Stimulated activated CD4-positive, alpha-beta T cell treated with anti-CD3 and anti-CD28 coated beads, Interleukin-4, amount 100 ng/mL, for 1 hour (primary cell): ENCODE results near the gene MYL1.

Source experiments
- DNase-seq: peaks from one replicate; pipeline ENCODE4 v3.0.0-alpha.2; 2020

The MYL1 gene

DNA sequence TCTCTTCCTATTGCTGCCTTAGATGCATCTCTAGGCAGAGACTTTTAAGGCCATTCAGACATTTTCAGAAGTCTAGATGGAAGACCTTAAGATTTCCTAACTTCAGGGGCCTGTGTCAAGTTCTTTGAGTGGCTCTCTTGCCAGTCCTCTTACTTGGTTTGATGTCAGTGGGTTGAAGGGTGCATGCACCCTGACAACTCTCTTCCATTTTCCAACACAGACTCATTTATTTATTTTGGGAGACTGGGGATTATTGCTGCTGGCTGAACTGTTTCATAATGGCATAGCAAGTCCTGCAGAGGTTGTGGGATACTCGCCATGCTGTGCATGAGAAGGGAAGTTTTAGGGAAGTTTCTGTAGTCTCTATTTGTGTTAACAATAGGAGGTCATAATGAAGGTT, 50.7 kb downstream of the MYL1 start:
- no peak for DNase-seq

GRCh38 chr2:210263841-210264240, 51.1 kb downstream of the MYL1 start:
- DNase-seq, result no peak

GRCh38 chr2:210262036-210262435, 52.9 kb downstream of the MYL1 start:
- DNase-seq, result no peak

DNA sequence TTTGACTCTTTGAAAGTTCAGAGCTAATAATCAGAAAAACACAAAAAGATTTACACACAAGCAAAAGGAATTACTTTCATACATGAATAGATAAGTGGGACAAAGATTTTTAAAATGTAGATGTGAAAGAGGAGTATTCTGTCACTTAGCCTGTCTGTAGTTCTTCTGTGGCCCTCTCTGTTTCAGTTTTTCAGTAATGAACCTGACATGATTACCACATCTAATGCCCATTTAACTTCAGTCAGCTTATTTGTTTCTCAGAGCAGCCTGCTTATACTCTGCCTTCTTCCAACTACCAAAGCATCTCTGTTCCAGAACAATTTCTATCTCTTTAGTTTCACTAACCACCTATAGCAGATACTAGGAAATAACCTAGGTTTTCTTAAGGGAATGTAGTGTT, 55.3 kb downstream of the MYL1 start:
- no peak for DNase-seq

DNA sequence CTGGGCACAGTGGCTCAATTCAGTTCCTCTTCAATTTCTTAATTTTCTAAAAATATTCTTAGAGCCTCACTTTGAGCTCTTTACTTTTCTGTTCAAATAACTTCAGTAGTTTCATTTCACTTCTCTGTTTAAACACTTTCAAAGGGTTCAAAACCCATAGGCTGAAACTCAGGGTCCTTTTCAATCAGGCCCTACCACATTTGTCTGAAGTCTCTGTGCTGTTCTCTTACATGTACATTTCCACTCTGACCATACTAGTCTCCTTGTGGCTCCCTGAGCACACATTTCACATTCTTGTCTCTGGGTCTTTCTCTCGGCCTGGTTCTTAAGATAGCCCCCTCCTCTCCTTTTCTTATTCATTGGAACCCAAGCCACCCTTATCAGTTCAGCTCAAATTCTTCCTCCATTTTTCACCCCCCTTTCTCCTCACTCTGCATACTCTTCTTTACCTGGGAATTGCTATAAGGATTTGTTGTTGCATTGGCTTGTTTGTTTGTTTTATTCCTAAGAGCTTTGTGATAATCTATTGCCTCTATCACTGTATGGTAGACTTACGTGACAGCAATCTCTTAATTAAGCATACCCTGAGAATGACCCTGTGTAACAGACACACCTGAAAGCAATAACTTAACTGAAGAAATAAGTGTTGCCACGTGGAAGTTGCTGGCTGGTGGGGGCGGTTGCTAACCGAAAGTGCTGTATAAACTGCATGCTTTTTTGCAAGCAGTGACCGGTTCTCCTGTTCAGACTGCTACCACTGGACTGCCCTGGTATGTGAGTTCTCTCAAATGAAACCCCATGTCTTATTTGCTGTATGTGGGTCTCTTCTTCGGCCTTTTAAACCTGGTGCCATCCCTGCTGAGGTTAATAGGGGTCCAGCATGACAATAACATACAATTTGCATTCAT, 62.0 kb downstream of the MYL1 start:
- DNase-seq, result no peak

DNA sequence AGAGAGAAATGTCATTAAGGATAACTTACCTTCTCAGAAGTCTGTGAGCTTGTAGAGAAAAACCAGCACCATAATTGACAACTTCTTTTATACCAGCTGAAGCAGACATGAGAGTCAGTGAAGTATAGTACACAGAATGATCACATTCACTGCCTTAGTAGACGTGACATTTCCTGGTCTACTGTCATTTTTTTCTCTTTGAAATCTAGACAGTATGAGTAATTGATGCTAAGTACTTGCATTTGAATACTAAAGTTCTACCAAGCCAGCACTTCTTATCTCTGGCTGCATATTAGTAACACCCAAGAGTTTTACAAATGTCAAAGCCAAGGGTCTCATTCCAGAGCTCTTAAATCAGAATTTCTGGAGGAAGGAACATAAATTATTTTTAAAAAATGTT, 64.4 kb downstream of the MYL1 start:
- DNase-seq, result no peak
